ENCODE data around the gene ADAM30. TPM values are rescaled to one million over a fixed set of nuclear protein-coding genes. Genes with fewer than 3 reads are reported as not detected.

The ADAM30 gene
- total and polyA plus RNA-seq, 2 of the 13 experiments (the other 11 are each of a cell fraction or from before 2014, with no cell fraction given), result not detected

DNA sequence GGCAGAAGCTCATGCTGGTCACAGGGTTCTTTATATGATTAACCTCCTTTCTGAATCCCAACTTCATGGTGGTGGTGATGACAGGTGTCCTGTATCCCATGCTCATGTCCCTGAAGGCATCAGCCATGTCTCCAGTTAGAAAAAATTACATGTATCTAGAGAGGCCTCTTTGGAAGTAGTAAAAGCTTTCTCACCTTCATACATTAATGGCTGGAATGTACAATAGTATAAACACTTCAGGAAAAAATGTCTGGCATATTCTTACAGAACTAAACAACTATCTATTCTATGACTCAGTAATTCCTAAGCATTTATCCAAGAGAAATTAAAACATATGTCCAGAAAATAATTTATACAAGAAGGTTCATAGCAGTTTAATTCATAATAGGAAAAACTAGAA, 34.0 kb downstream of the ADAM30 start:
- no peak overlapping the region for H3K27ac ChIP-seq (ENCODE audit: extremely low read length, insufficient read depth, low read length)
- peaks cover 13% of the 10 kb centered on the region for H3K4me1 ChIP-seq (ENCODE audit: insufficient read depth, low read length)
- no peak overlapping the region for H3K9ac ChIP-seq (ENCODE audit: insufficient read depth, low read depth, low read length)
- H3K36me3 ChIP-seq (replicated peaks in 1 of 2; ENCODE audit: control insufficient read depth in 1 of 2, insufficient read depth in 2 of 2, low read length in 2 of 2), result no peaks in the 10 kb centered on the region
- DNase-seq (ENCODE audit: low spot score), result no peak
- H4K20me1 ChIP-seq (ENCODE audit: insufficient read depth, low read length), result no peaks in the 10 kb centered on the region
- no TSS peak for BruUV-seq (replicated peaks)
- H3K9me3 ChIP-seq (ENCODE audit: low read length), result no peaks in the 10 kb centered on the region
- ATAC-seq, result no peak
- TF ChIP-seq ZNF780A (CRISPR knock-in tag; IDR thresholded peaks at IDR 0.05), result no peak
- TF ChIP-seq YEATS2 (CRISPR knock-in tag; IDR thresholded peaks at IDR 0.05; ENCODE audit: borderline replicate concordance), result no peak
- TF ChIP-seq, protein P1, sequence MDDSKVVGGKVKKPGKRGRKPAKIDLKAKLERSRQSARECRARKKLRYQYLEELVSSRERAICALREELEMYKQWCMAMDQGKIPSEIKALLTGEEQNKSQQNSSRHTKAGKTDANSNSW (CRISPR knock-in tag; IDR thresholded peaks at IDR 0.05; ENCODE audit: borderline replicate concordance), result no peak
- no peak for TF ChIP-seq POLR2G (IDR thresholded peaks at IDR 0.05; ENCODE audit: low read depth, low read length)
- TF ChIP-seq PITX1 (CRISPR knock-in tag; IDR thresholded peaks at IDR 0.05), result no peak
- no peak for TF ChIP-seq ZNF484 (CRISPR knock-in tag; IDR thresholded peaks at IDR 0.05; ENCODE audit: borderline replicate concordance, low read depth)
- TF ChIP-seq ZNF207 (IDR thresholded peaks at IDR 0.05; ENCODE audit: borderline replicate concordance), result no peak
- no peak for TF ChIP-seq ZNF230 (CRISPR knock-in tag; IDR thresholded peaks at IDR 0.05)
- TF ChIP-seq, protein P2, sequence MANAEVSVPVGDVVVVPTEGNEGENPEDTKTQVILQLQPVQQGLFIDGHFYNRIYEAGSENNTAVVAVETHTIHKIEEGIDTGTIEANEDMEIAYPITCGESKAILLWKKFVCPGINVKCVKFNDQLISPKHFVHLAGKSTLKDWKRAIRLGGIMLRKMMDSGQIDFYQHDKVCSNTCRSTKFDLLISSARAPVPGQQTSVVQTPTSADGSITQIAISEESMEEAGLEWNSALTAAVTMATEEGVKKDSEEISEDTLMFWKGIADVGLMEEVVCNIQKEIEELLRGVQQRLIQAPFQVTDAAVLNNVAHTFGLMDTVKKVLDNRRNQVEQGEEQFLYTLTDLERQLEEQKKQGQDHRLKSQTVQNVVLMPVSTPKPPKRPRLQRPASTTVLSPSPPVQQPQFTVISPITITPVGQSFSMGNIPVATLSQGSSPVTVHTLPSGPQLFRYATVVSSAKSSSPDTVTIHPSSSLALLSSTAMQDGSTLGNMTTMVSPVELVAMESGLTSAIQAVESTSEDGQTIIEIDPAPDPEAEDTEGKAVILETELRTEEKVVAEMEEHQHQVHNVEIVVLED (CRISPR knock-in tag; IDR thresholded peaks at IDR 0.05; ENCODE audit: borderline replicate concordance), result no peak
- TF ChIP-seq RAD21 (CRISPR knock-in tag; IDR thresholded peaks at IDR 0.05), result no peak
- TF ChIP-seq GZF1 (CRISPR knock-in tag; IDR thresholded peaks at IDR 0.05), result no peak
- TF ChIP-seq MAFK (conservative IDR thresholded peaks at IDR 0.05 in 1 of 2, IDR thresholded peaks at IDR 0.05 in 1 of 2; ENCODE audit: low read length in 2 of 2), result no peak
- no peak for TF ChIP-seq ZFP36L1 (CRISPR knock-in tag; IDR thresholded peaks at IDR 0.05)
- no peak for TF ChIP-seq ATF5 (CRISPR knock-in tag; IDR thresholded peaks at IDR 0.05; ENCODE audit: low read depth)
- TF ChIP-seq MIER3 (CRISPR knock-in tag; IDR thresholded peaks at IDR 0.05; ENCODE audit: borderline replicate concordance), result no peak
- TF ChIP-seq, protein P3, sequence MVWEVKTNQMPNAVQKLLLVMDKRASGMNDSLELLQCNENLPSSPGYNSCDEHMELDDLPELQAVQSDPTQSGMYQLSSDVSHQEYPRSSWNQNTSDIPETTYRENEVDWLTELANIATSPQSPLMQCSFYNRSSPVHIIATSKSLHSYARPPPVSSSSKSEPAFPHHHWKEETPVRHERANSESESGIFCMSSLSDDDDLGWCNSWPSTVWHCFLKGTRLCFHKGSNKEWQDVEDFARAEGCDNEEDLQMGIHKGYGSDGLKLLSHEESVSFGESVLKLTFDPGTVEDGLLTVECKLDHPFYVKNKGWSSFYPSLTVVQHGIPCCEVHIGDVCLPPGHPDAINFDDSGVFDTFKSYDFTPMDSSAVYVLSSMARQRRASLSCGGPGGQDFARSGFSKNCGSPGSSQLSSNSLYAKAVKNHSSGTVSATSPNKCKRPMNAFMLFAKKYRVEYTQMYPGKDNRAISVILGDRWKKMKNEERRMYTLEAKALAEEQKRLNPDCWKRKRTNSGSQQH (CRISPR knock-in tag; IDR thresholded peaks at IDR 0.05; ENCODE audit: low read depth), result no peak
- TF ChIP-seq EP300 (IDR thresholded peaks at IDR 0.05; ENCODE audit: low read depth in 2 of 2, low read length in 2 of 2), result no peak
- no peak for TF ChIP-seq EP300 (CRISPR knock-in tag; IDR thresholded peaks at IDR 0.05; ENCODE audit: borderline replicate concordance)
- H3K4me2 ChIP-seq (ENCODE audit: low read depth, low read length), result no peak overlapping the region
- no peak for FAIRE-seq
- peaks cover 0 to 3% of the 10 kb centered on the region in 2 experiments; a peak in 2 of 5 replicates for H3K27me3 ChIP-seq (ENCODE audit: control insufficient read depth in 1 of 2, insufficient read depth in 2 of 2, low read length in 2 of 2)
- ChIA-PET POLR2A (no interaction called here), CTCF (ENCODE audit: low intra/inter-chr PET ratio, low total read pairs) (no interaction called here)
- no peaks in the 10 kb centered on the region for H3K79me2 ChIP-seq (ENCODE audit: insufficient read depth, low read length)
- intact Hi-C loops (cut with micrococcal nuclease; ENCODE audit: unreplicated experiment), result no loop called here
- in situ Hi-C loops (cut with HindIII; ENCODE audit: extremely low pct_ligation_motif_present, low pct_unique_long_range_greater_than_20kb), result loop anchor here (10.0 kb wide), 1 partner anchor 47 kb away; the partner anchor contains the start of gene REG4
- H3K4me3 ChIP-seq (replicated peaks in 1 of 3; ENCODE audit: insufficient read depth in 1 of 3, low read depth in 2 of 3, low read length in 3 of 3), result no peak overlapping the region
- no peak overlapping the region for H2AFZ ChIP-seq (ENCODE audit: low read length)

Measured in HepG2 (cell line).